HEK293T (cell line): Measurements from ENCODE around the gene BRPF1.

Source experiments
- ARNT ChIP-seq: fragments of 450-650 bp; IDR thresholded peaks from 2 replicates; pipeline ENCODE4 v1.6.1; 2017; ENCODE audit warnings: mild to moderate bottlenecking
- BHLHE40 ChIP-seq: fragments of 450-650 bp; IDR thresholded peaks from 2 replicates; pipeline ENCODE4 v1.6.1; 2016; ENCODE audit warnings: mild to moderate bottlenecking, moderate library complexity, borderline replicate concordance
- CTBP1 ChIP-seq: fragments of 450-650 bp; IDR thresholded peaks from 2 replicates; pipeline ENCODE4 v1.6.1; 2016; ENCODE audit warnings: borderline replicate concordance
- ELF4 ChIP-seq: fragments of 450-650 bp; IDR thresholded peaks from 2 replicates; pipeline ENCODE4 v1.6.1; 2017; ENCODE audit warnings: antibody characterized with exemption
- FOXA1 ChIP-seq: fragments of 450-650 bp; IDR thresholded peaks from 2 replicates; pipeline ENCODE4 v1.6.1; 2016; ENCODE audit warnings: mild to moderate bottlenecking
- FOXK2 ChIP-seq: fragments of 450-650 bp; IDR thresholded peaks from 2 replicates; pipeline ENCODE4 v1.6.1; 2016; ENCODE audit warnings: mild to moderate bottlenecking
- FOXM1 ChIP-seq: fragments of 450-650 bp; IDR thresholded peaks from 2 replicates; pipeline ENCODE4 v1.6.1; 2017; ENCODE audit warnings: mild to moderate bottlenecking, borderline replicate concordance
- L3MBTL2 ChIP-seq: fragments of 450-650 bp; conservative IDR thresholded peaks from 2 replicates; pipeline ENCODE4 v1.6.1; 2016; ENCODE audit warnings: mild to moderate bottlenecking
- LEF1 ChIP-seq: fragments of 450-650 bp; IDR thresholded peaks from 2 replicates; pipeline ENCODE4 v1.6.1; 2017; ENCODE audit warnings: mild to moderate bottlenecking, borderline replicate concordance
- NFRKB ChIP-seq: fragments of 450-650 bp; IDR thresholded peaks from 2 replicates; pipeline ENCODE4 v1.6.1; 2016; ENCODE audit warnings: mild to moderate bottlenecking, moderate library complexity
- PKNOX1 ChIP-seq: fragments of 450-650 bp; IDR thresholded peaks from 2 replicates; pipeline ENCODE4 v1.6.1; 2016
- SP1 ChIP-seq: fragments of 450-650 bp; IDR thresholded peaks from 2 replicates; pipeline ENCODE4 v1.6.1; 2017
- TARDBP ChIP-seq: fragments of 450-650 bp; IDR thresholded peaks from 2 replicates; pipeline ENCODE4 v1.6.1; 2016
- ZNF384 ChIP-seq: fragments of 450-650 bp; IDR thresholded peaks from 2 replicates; pipeline ENCODE4 v1.6.1; 2016

DNA sequence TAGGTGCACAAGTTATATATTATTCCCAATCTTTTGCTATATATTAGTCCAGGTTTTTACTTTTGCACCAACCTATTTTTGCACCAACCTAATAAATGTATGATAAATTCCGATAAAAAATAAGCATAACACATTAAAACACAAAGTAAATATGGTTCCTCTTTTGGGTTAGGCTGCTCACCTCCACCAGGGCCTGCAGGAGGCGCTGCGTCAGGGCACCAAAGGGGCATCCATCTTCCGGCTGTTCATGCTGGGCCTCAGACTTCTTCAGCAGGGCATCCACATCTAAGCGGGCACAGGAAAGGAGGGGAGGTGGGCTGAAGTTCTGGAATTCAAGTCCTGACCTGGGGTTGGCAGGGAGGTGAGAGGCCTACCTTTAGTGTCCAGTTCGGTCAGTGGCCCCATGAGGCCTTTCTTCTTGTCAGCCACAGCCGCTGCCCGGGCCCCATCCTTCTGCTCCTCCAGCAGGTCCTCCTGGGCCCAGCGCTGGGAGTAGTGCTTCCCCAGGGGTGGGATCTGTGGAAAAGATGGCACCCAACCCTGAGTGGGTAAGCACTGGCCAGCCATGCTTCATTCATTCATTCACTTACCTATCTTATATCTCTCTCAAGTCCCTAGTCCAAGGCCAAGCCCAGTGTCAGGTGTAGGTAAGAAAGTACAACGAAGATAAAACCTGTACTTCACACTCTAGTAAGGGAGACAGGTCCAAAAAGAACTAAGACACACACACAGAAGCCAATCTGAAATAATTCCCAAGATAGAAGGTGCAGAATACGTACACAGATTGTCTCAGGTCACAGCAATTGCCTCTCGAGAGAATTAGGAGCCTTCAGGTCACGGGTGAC lies 55.5 kb downstream of the BRPF1 start:
- no peak for TF ChIP-seq ARNT
- TF ChIP-seq ELF4, result no peak
- no peak for TF ChIP-seq BHLHE40
- TF ChIP-seq ZNF384, result no peak
- no peak for TF ChIP-seq PKNOX1
- no peak for TF ChIP-seq CTBP1
- no peak for TF ChIP-seq SP1
- TF ChIP-seq LEF1, result no peak
- TF ChIP-seq FOXM1, result no peak
- no peak for TF ChIP-seq TARDBP
- no peak for TF ChIP-seq FOXK2
- no peak for TF ChIP-seq L3MBTL2
- no peak for TF ChIP-seq NFRKB
- no peak for TF ChIP-seq FOXA1
